ENCODE measurements around the gene MN1. TPM values are rescaled to one million over a fixed set of nuclear protein-coding genes. Genes with fewer than 3 reads are reported as not detected.

Gene MN1
- total and polyA plus RNA-seq, 2 donors (not counting 1 experiment from before 2014, with no cell fraction given): 0.02 to 0.12 TPM

- WGBS (ENCODE audit: insufficient coverage): 91% methylated on average over 6 of the region's 8 CpGs
- Histone ChIP-seq H3K4me1 (ENCODE audit: control insufficient read depth in 2 of 2, insufficient read depth in 2 of 2, low read length in 2 of 2) (no peaks in the 10 kb centered on the region), H3K27ac (ENCODE audit: low read length in 2 of 2) (no peak overlapping the region), H3K9me3 (ENCODE audit: control extremely low read depth in 1 of 3, control insufficient read depth in 2 of 3, insufficient read depth in 1 of 3, low read length in 2 of 3) (no peaks in the 10 kb centered on the region), H3K4me3 (ENCODE audit: control extremely low read depth in 1 of 5, extremely low read depth in 1 of 5, insufficient read depth in 1 of 5, low read depth in 2 of 5, low read length in 4 of 5) (no peak overlapping the region), H3K27me3 (replicated peaks in 1 of 4; ENCODE audit: control extremely low read depth in 1 of 4, control insufficient read depth in 3 of 4, insufficient read depth in 4 of 4, low read length in 3 of 4) (no peaks in the 10 kb centered on the region), H3K36me3 (replicated peaks in 1 of 2; ENCODE audit: control extremely low read depth in 1 of 2, control insufficient read depth in 1 of 2, extremely low read depth in 1 of 2, insufficient read depth in 2 of 2, low read length in 1 of 2) (no peaks in the 10 kb centered on the region), H2AFZ (ENCODE audit: insufficient read depth, low read depth, low read length, poor library complexity, severe bottlenecking) (no peak overlapping the region), H4K20me1 (ENCODE audit: control insufficient read depth, insufficient read depth, low read length, poor library complexity, severe bottlenecking) (no peaks in the 10 kb centered on the region), H3K4me2 (replicated peaks; ENCODE audit: low read depth, low read length, poor library complexity, severe bottlenecking) (no peak overlapping the region), H3K9ac (ENCODE audit: low read length) (no peak overlapping the region), H3K79me2 (ENCODE audit: control insufficient read depth, insufficient read depth, low read length) (no peaks in the 10 kb centered on the region)
- no peak for ATAC-seq (ENCODE audit: low read depth)
- no peaks in the 10 kb centered on the region for H3K9me3 Mint-ChIP-seq (ENCODE audit: insufficient read depth)
- no peak overlapping the region for H3K4me3 Mint-ChIP-seq
- CTCF ChIA-PET: no interaction called here
- no peaks in the 10 kb centered on the region for H3K27me3 Mint-ChIP-seq
- DNase-seq: no peak
- no peak for TF ChIP-seq CTCF (IDR thresholded peaks at IDR 0.05)
- TF ChIP-seq EZH2 (IDR thresholded peaks at IDR 0.05; ENCODE audit: borderline replicate concordance, insufficient read depth, low read depth, low read length, poor library complexity, severe bottlenecking): no peak
- POLR2A ChIA-PET: no interaction called here
- intact Hi-C loops (cut with micrococcal nuclease): no loop called here
- no peak overlapping the region for H3K27ac Mint-ChIP-seq
- no peaks in the 10 kb centered on the region for H3K4me1 Mint-ChIP-seq
Observed at GRCh38 chr22:27760474-27760873, 41.1 kb downstream of the MN1 start.

DNA sequence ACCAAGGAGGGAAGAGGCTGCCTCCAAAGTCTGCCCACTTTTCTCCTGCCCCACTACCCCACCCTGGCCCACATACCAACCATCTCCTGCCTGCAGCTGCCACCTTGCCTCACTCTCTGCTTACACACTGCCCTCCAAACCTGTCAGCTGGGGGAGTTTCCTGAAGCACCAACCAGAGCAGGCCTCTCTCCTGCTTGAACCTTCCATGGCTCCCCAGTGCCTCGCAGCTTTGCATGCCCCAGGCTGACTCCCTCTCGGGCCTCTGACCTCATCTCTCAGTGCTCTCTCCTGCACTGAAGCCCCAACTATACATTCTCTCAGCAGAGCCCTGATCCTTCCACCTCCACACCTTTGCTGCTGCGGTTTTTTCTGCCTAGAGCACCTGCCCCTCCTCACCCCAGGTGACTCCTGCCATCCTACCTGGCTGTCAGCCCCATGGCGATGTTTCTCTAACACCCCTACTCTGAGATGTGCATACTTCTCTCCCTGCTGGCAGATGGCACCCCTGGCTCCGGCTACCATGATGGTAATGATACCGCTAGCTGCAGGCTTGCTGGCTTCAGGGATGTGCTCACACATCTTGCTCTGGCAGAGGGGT, 43.5 kb downstream of the MN1 start:
- Histone ChIP-seq H2AFZ (ENCODE audit: insufficient read depth, low read depth, low read length, poor library complexity, severe bottlenecking) (no peak overlapping the region), H3K4me2 (replicated peaks; ENCODE audit: low read depth, low read length, poor library complexity, severe bottlenecking) (no peak overlapping the region), H3K79me2 (ENCODE audit: control insufficient read depth, insufficient read depth, low read length) (no peaks in the 10 kb centered on the region), H3K36me3 (replicated peaks in 1 of 2; ENCODE audit: control extremely low read depth in 1 of 2, control insufficient read depth in 1 of 2, extremely low read depth in 1 of 2, insufficient read depth in 2 of 2, low read length in 1 of 2) (no peaks in the 10 kb centered on the region), H3K9me3 (ENCODE audit: control extremely low read depth in 1 of 3, control insufficient read depth in 2 of 3, insufficient read depth in 1 of 3, low read length in 2 of 3) (peaks cover 0 to 4% (median 0%) of the 10 kb centered on the region in 3 donors), H3K27me3 (replicated peaks in 1 of 4; ENCODE audit: control extremely low read depth in 1 of 4, control insufficient read depth in 3 of 4, insufficient read depth in 4 of 4, low read length in 3 of 4) (no peaks in the 10 kb centered on the region), H3K27ac (ENCODE audit: low read length in 2 of 2) (no peak overlapping the region), H3K4me1 (ENCODE audit: control insufficient read depth in 2 of 2, insufficient read depth in 2 of 2, low read length in 2 of 2) (no peaks in the 10 kb centered on the region), H3K4me3 (ENCODE audit: control extremely low read depth in 1 of 5, extremely low read depth in 1 of 5, insufficient read depth in 1 of 5, low read depth in 2 of 5, low read length in 4 of 5) (no peak overlapping the region), H4K20me1 (ENCODE audit: control insufficient read depth, insufficient read depth, low read length, poor library complexity, severe bottlenecking) (no peaks in the 10 kb centered on the region), H3K9ac (ENCODE audit: low read length) (no peak overlapping the region)
- Mint-ChIP-seq H3K4me3 (no peak overlapping the region), H3K9me3 (ENCODE audit: insufficient read depth) (no peaks in the 10 kb centered on the region), H3K4me1 (no peaks in the 10 kb centered on the region), H3K27me3 (no peaks in the 10 kb centered on the region), H3K27ac (no peak overlapping the region)
- no peak for DNase-seq
- intact Hi-C loops (cut with micrococcal nuclease): no loop called here
- ChIA-PET POLR2A (no interaction called here), CTCF (no interaction called here)
- no peak for TF ChIP-seq EZH2 (IDR thresholded peaks at IDR 0.05; ENCODE audit: borderline replicate concordance, insufficient read depth, low read depth, low read length, poor library complexity, severe bottlenecking)
- TF ChIP-seq CTCF (IDR thresholded peaks at IDR 0.05): no peak
- ATAC-seq (ENCODE audit: low read depth): no peak
- WGBS (ENCODE audit: insufficient coverage): 85% methylated on average over 5 of the region's 6 CpGs
